ENCODE data around the gene SPNS3.

The SPNS3 gene

GRCh38 chr17:4433515-4434031 lies at the start of gene SPNS3:
Gene SPNS3, plus strand, starts transcription at chr17:4433940. Its CDS starts 28 bp downstream, at chr17:4433968.
- DNase-seq, result no peak

GRCh38 chr17:4386406-4386805 lies 47.3 kb upstream of the SPNS3 start:
- DNase-seq, result no peak

- no peak for DNase-seq
These were observed 46.6 kb upstream of the SPNS3 start for GRCh38 chr17:4387137-4387536.

- DNase-seq, result no peak
These were observed 44.7 kb upstream of the SPNS3 start for GRCh38 chr17:4389079-4389478.

GRCh38 chr17:4393806-4394205 lies 39.9 kb upstream of the SPNS3 start:
- DNase-seq, result no peak

GRCh38 chr17:4394208-4395110 lies 39.3 kb upstream of the SPNS3 start:
- DNase-seq, result no peak

- DNase-seq, result no peak
These were observed 38.6 kb upstream of the SPNS3 start for GRCh38 chr17:4395111-4395478.

- DNase-seq, result no peak
These were observed 35.9 kb upstream of the SPNS3 start for GRCh38 chr17:4397840-4398239.

GRCh38 chr17:4405038-4405669 lies 28.6 kb upstream of the SPNS3 start:
- DNase-seq, result no peak

- DNase-seq, result no peak
These were observed 28.0 kb upstream of the SPNS3 start for GRCh38 chr17:4405699-4406098.

- DNase-seq, result no peak
These were observed 27.4 kb upstream of the SPNS3 start for GRCh38 chr17:4406386-4406785.

- DNase-seq, result no peak
These were observed 26.5 kb upstream of the SPNS3 start for GRCh38 chr17:4407216-4407615.

GRCh38 chr17:4407851-4408250 lies 25.9 kb upstream of the SPNS3 start:
- DNase-seq, result no peak

- no peak for DNase-seq
These were observed 24.1 kb upstream of the SPNS3 start for GRCh38 chr17:4409659-4410058.

GRCh38 chr17:4411201-4411600 lies 22.5 kb upstream of the SPNS3 start:
- no peak for DNase-seq

- DNase-seq, result peak; percentile 64
These were observed 20.6 kb upstream of the SPNS3 start for GRCh38 chr17:4412933-4413831.

- DNase-seq, result no peak
These were observed 16.5 kb upstream of the SPNS3 start for GRCh38 chr17:4417129-4417667.

GRCh38 chr17:4420692-4421131 lies 13.0 kb upstream of the SPNS3 start:
- DNase-seq, result peak; percentile 39

- DNase-seq, result no peak
These were observed 10.9 kb upstream of the SPNS3 start for GRCh38 chr17:4422864-4423263.

- DNase-seq, result no peak
These were observed 8.3 kb upstream of the SPNS3 start for GRCh38 chr17:4425398-4425797.

- DNase-seq, result no peak
These were observed 7.1 kb upstream of the SPNS3 start for GRCh38 chr17:4426499-4427208.

- DNase-seq, result no peak
These were observed 6.2 kb upstream of the SPNS3 start for GRCh38 chr17:4427505-4427904.

All from SHP77 treated with DMSO at 0.1 percent for 48 hours (cell line).